CD4-positive, alpha-beta T cell (primary cell): ENCODE measurements around the gene SPRTN. TPM values are rescaled to one million over a fixed set of nuclear protein-coding genes. Genes with fewer than 3 reads are reported as not detected.

Experiments
- ATAC-seq: fragments of 200-7000 bp; cut with Tn5 transposase; one replicate; pipeline ENCODE4 v1.10.0; 2022; ENCODE audit warnings: mild to moderate bottlenecking; ENCODE audit not compliant: poor library complexity
- CTCF ChIA-PET: fragments of 350-600 bp; sonication (Branson Sonifier 250); formaldehyde crosslinking; loops from one replicate; lab custom pipeline; 2021; ENCODE audit warnings: antibody characterized with exemption, inconsistent platforms; lab: Charles Lee
- POLR2A ChIA-PET: fragments of 350-600 bp; sonication (Branson Sonifier 250); formaldehyde crosslinking; loops from one replicate; lab custom pipeline; 2021; ENCODE audit warnings: antibody characterized with exemption, inconsistent platforms; lab: Charles Lee
- DNase-seq, 14 experiments: peaks; one replicate each; pipeline ENCODE4 v3.0.0-alpha.2; 2013 to 2020; ENCODE audit warnings: mixed read lengths in 2 of 14
- H3K27ac ChIP-seq, 2 donors: one replicate each; pipeline versions ENCODE4 v1.5.1 to v1.7.0; 2013; ENCODE audit warnings: low read length in 2 of 2, low read depth in 1 of 2, mild to moderate bottlenecking in 1 of 2
- H3K27me3 ChIP-seq, 2 experiments: 1 replicate in 1 of 2; 2 replicates in 1 of 2; pipeline versions ENCODE4 v1.6.1 to v1.7.0; 2013; ENCODE audit warnings: low read length in 2 of 2, control low read depth in 1 of 2, mild to moderate bottlenecking in 1 of 2, moderate library complexity in 1 of 2; ENCODE audit not compliant: insufficient read depth in 2 of 2, control insufficient read depth in 1 of 2
- H3K36me3 ChIP-seq: one replicate; pipeline ENCODE4 v1.6.1; 2013; ENCODE audit warnings: low read length, control low read depth; ENCODE audit not compliant: insufficient read depth
- H3K4me1 ChIP-seq: one replicate; pipeline ENCODE4 v1.6.1; 2013; ENCODE audit warnings: low read length, control low read depth; ENCODE audit not compliant: insufficient read depth
- H3K4me3 ChIP-seq: one replicate; pipeline ENCODE4 v1.5.1; 2013; ENCODE audit warnings: mild to moderate bottlenecking, low read length, moderate library complexity
- H3K9me3 ChIP-seq, 2 experiments: 1 replicate in 1 of 2; 2 replicates in 1 of 2; pipeline versions ENCODE4 v1.6.1 to v1.7.0; 2013; ENCODE audit warnings: low read length in 2 of 2, mild to moderate bottlenecking in 2 of 2, control low read depth in 1 of 2, moderate library complexity in 1 of 2; ENCODE audit not compliant: control insufficient read depth in 1 of 2, insufficient read depth in 1 of 2
- H3K27ac Mint-ChIP-seq: one replicate; pipeline ENCODE4 v1.8.0; 2020; ENCODE audit warnings: mixed read lengths
- H3K27me3 Mint-ChIP-seq: one replicate; pipeline ENCODE4 v1.8.0; 2021; ENCODE audit warnings: mixed read lengths
- H3K36me3 Mint-ChIP-seq: one replicate; pipeline ENCODE4 v1.8.0; 2021; ENCODE audit warnings: low read depth, mixed read lengths
- H3K4me1 Mint-ChIP-seq: one replicate; pipeline ENCODE4 v1.8.0; 2021; ENCODE audit warnings: low read depth, mixed read lengths
- H3K4me3 Mint-ChIP-seq: one replicate; pipeline ENCODE4 v1.8.0; 2020; ENCODE audit warnings: mild to moderate bottlenecking, mixed read lengths
- H3K9me3 Mint-ChIP-seq: one replicate; pipeline ENCODE4 v1.8.0; 2020; ENCODE audit warnings: mixed read lengths
- CTCF ChIP-seq: fragments of 200-600 bp; IDR thresholded peaks from one replicate; pipeline ENCODE4 v1.8.0; 2022; ENCODE audit warnings: antibody characterized with exemption, mild to moderate bottlenecking
- intact Hi-C, 2 experiments: fragments of 100-400 bp; cut with DNase I in 1 of 2; cut with micrococcal nuclease in 1 of 2; formaldehyde crosslinking; loops; one replicate each; pipeline versions ENCODE4 v1.15.1 to v1.9.0; 2023 to 2025; cut with DNase I, micrococcal nuclease
- total RNA-seq, 174 experiments: library from RNA in 2 of 174; stranded (reverse) in 2 of 174; gene quantifications; one replicate each; pipeline ENCODE4 v1.2.3 and lab custom pipeline; 2021 to 2026

Gene SPRTN
- total RNA-seq, 2 experiments from 2014 or later = 27.7 to 30.9 TPM

DNA sequence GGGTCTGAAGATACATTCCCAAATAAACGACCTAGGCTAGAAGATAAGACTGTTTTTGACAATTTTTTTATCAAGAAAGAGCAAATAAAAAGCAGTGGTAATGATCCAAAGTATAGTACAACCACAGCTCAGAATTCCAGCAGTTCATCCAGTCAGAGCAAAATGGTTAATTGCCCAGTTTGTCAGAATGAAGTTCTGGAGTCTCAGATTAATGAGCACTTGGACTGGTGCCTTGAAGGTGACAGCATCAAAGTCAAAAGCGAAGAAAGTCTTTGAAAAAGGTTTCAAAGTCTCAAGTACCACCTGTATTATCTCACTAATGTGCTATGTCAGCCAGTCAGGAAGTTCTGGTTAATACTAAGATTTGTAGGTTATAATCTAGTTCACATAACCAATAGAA, 15.0 kb downstream of the SPRTN start:
- H3K4me3 Mint-ChIP-seq = no peak overlapping the region
- no peaks in the 10 kb centered on the region for H3K4me1 ChIP-seq
- no peak overlapping the region for H3K27ac ChIP-seq
- no peak for DNase-seq
- H3K4me3 ChIP-seq = no peak overlapping the region
- no peaks in the 10 kb centered on the region for H3K9me3 ChIP-seq
- no peaks in the 10 kb centered on the region for H3K27me3 Mint-ChIP-seq
- ChIA-PET CTCF (no interaction called here), POLR2A (no interaction called here)
- intact Hi-C loops = no loop called here
- H3K36me3 Mint-ChIP-seq = peaks cover 56% of the 10 kb centered on the region
- no peak overlapping the region for H3K27ac Mint-ChIP-seq
- peaks cover 46% of the 10 kb centered on the region for H3K36me3 ChIP-seq
- H3K4me1 Mint-ChIP-seq = peaks cover 6% of the 10 kb centered on the region
- TF ChIP-seq CTCF = no peak
- H3K9me3 Mint-ChIP-seq = no peaks in the 10 kb centered on the region
- ATAC-seq = no peak
- no peaks in the 10 kb centered on the region for H3K27me3 ChIP-seq

GRCh38 chr1:231354330-231355020, 16.4 kb downstream of the SPRTN start:
- TF ChIP-seq CTCF = no peak
- no peaks in the 10 kb centered on the region for H3K27me3 Mint-ChIP-seq

DNA sequence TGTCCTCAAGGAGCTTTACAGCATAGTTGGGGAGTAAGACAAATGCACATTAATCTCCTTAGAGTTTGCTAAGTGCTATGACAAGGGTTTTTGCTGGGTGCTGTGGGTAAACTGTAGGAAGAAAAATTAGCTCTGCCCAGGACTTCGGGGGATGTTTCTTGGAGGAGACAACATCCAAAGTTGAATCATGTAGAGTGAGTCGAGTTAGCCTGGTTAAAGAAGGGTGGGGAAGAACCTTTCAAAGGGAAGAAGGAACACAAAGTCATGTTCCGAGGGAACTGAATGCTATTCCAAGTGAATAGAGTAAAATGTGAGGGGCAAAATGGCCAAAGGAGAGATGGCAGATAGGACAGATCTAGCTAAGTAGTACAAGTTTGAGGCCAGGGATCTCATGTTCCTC, 17.1 kb downstream of the SPRTN start:
- Mint-ChIP-seq H3K4me3 (no peak overlapping the region), H3K27me3 (no peaks in the 10 kb centered on the region), H3K27ac (no peak overlapping the region), H3K9me3 (no peaks in the 10 kb centered on the region), H3K36me3 (peaks cover 37% of the 10 kb centered on the region), H3K4me1 (peaks cover 7% of the 10 kb centered on the region)
- DNase-seq = no peak
- no peaks in the 10 kb centered on the region for H3K4me1 ChIP-seq
- POLR2A ChIA-PET = interaction anchor here (1.6 kb wide), 1 partner anchor 17 kb away, joined by 6 read pairs; the partner anchor contains the start of genes EXOC8 and SPRTN
- no peaks in the 10 kb centered on the region for H3K27me3 ChIP-seq
- CTCF ChIA-PET = no interaction called here
- H3K4me3 ChIP-seq = no peak overlapping the region
- no peak overlapping the region for H3K27ac ChIP-seq
- no peak for ATAC-seq
- H3K9me3 ChIP-seq = no peaks in the 10 kb centered on the region
- peaks cover 25% of the 10 kb centered on the region for H3K36me3 ChIP-seq
- no peak for TF ChIP-seq CTCF
- intact Hi-C loops = loop anchor here (5.0 kb wide), 3 partner anchors 67 to 197 kb away; partner anchors contain the start of genes EGLN1 (in 1 of the 2) and TSNAX (in 1 of the 2)

More at GRCh38 chr1:231354330-231355020, 16.4 kb downstream of the SPRTN start:
- Mint-ChIP-seq H3K9me3 (no peaks in the 10 kb centered on the region), H3K4me3 (no peak overlapping the region), H3K36me3 (peaks cover 43% of the 10 kb centered on the region), H3K27ac (no peak overlapping the region), H3K4me1 (peaks cover 7% of the 10 kb centered on the region)
- Histone ChIP-seq H3K36me3 (peaks cover 32% of the 10 kb centered on the region), H3K9me3 (no peaks in the 10 kb centered on the region), H3K4me1 (no peaks in the 10 kb centered on the region), H3K27ac (no peak overlapping the region), H3K27me3 (no peaks in the 10 kb centered on the region), H3K4me3 (no peak overlapping the region)
- DNase-seq (no peak), ATAC-seq (no peak)
- intact Hi-C loops = loop anchor here (5.0 kb wide), 3 partner anchors 68 to 198 kb away; partner anchors contain the start of genes EGLN1 (in 1 of the 2) and TSNAX (in 1 of the 2)
- CTCF ChIA-PET = no interaction called here
- POLR2A ChIA-PET = interaction anchor here (1.6 kb wide), 1 partner anchor 16 kb away, joined by 6 read pairs; the partner anchor contains the start of genes EXOC8 and SPRTN
